HepG2 (cell line): Measurements from ENCODE around the gene PEX5. TPM values are rescaled to one million over a fixed set of nuclear protein-coding genes. Genes with fewer than 3 reads are reported as not detected.

ENCODE experiments used
- ASH2L ChIP-seq: fragments of 300-600, 200-600 bp; sonication (generic); IDR thresholded peaks from 2 replicates; pipeline ENCODE4 v1.7.0; 2017; ENCODE audit warnings: low read depth, mild to moderate bottlenecking, moderate library complexity, mixed read lengths, low read length; ENCODE audit not compliant: insufficient read length
- BCL3 ChIP-seq: sonication (generic); formaldehyde crosslinking; IDR thresholded peaks from 2 replicates; pipeline ENCODE4 v1.5.1; 2020; ENCODE audit warnings: mild to moderate bottlenecking, missing genetic modification reagents, moderate library complexity
- MZF1 ChIP-seq: sonication (generic); formaldehyde crosslinking; IDR thresholded peaks from 2 replicates; pipeline ENCODE4 v1.8.1; 2023; ENCODE audit warnings: mild to moderate bottlenecking, missing genetic modification reagents, borderline replicate concordance
- PCBP1 ChIP-seq: fragments of 200-400 bp; formaldehyde crosslinking; IDR thresholded peaks from 2 replicates; pipeline ENCODE4 v1.6.1; 2017; ENCODE audit warnings: mild to moderate bottlenecking, low read depth, low read length, borderline replicate concordance
- PITX1 ChIP-seq: sonication (generic); formaldehyde crosslinking; IDR thresholded peaks from 2 replicates; pipeline ENCODE4 v1.5.1; 2020; ENCODE audit warnings: mild to moderate bottlenecking, missing genetic modification reagents
- POLR2AphosphoS2 ChIP-seq: IDR thresholded peaks from 2 replicates; pipeline ENCODE4 v1.6.1; 2011; ENCODE audit warnings: low read depth, low read length, improper control_type of control experiment
- RFX5 ChIP-seq: IDR thresholded peaks from 2 replicates; pipeline ENCODE4 v1.6.1; 2011; ENCODE audit warnings: low read depth, low read length, improper control_type of control experiment
- SIN3A ChIP-seq: IDR thresholded peaks from 2 replicates; pipeline ENCODE4 v1.6.1; 2011; ENCODE audit warnings: low read depth, mild to moderate bottlenecking, control low read depth, low read length, borderline replicate concordance
- SIN3B ChIP-seq: fragments of 150-350 bp; IDR thresholded peaks from 2 replicates; pipeline ENCODE4 v1.6.1; 2014; ENCODE audit warnings: low read length
- TEF ChIP-seq: sonication (generic); formaldehyde crosslinking; IDR thresholded peaks from 2 replicates; pipeline ENCODE4 v1.5.0; 2020; ENCODE audit warnings: missing genetic modification reagents
- XRCC5 ChIP-seq: fragments of 200-400 bp; formaldehyde crosslinking; optimal IDR thresholded peaks from 2 replicates; pipeline ENCODE3; 2017; ENCODE audit warnings: mild to moderate bottlenecking, low read length
- ZNF138 ChIP-seq: sonication (generic); formaldehyde crosslinking; IDR thresholded peaks from 2 replicates; pipeline ENCODE4 v1.5.0; 2020; ENCODE audit warnings: mild to moderate bottlenecking, low read depth, missing genetic modification reagents
- ZNF230 ChIP-seq: sonication (generic); formaldehyde crosslinking; IDR thresholded peaks from 2 replicates; pipeline ENCODE4 v1.4.0; 2020; ENCODE audit warnings: mild to moderate bottlenecking, missing genetic modification reagents
- ZNF558 ChIP-seq: sonication (generic); formaldehyde crosslinking; IDR thresholded peaks from 2 replicates; pipeline ENCODE4 v1.9.0; 2022; ENCODE audit warnings: mild to moderate bottlenecking, missing genetic modification reagents, borderline replicate concordance
- ZNF687 ChIP-seq: sonication (generic); formaldehyde crosslinking; IDR thresholded peaks from 2 replicates; pipeline ENCODE4 v1.5.1; 2020; ENCODE audit warnings: mild to moderate bottlenecking, missing genetic modification reagents, moderate library complexity
- ZNF720 ChIP-seq: sonication (generic); formaldehyde crosslinking; IDR thresholded peaks from 2 replicates; pipeline ENCODE4 v1.4.0; 2020; ENCODE audit warnings: missing genetic modification reagents
- ZNF761 ChIP-seq: sonication (generic); formaldehyde crosslinking; conservative IDR thresholded peaks from 2 replicates; pipeline ENCODE4 v1.4.0; 2020; ENCODE audit warnings: mild to moderate bottlenecking, missing genetic modification reagents
- ZNF772 ChIP-seq: sonication (generic); formaldehyde crosslinking; IDR thresholded peaks from 2 replicates; pipeline ENCODE4 v1.5.0; 2020; ENCODE audit warnings: mild to moderate bottlenecking, missing genetic modification reagents
- polyA plus RNA-seq, 8 experiments: library from polyadenylated mRNA; depleted of rRNA in 3 of 8; stranded (reverse) in 7 of 8; unstranded in 1 of 8; fragments of >200 nt; fragmentation: Illumina TruSeq in 4 of 8; extraction: Trizol in 4 of 8; gene quantifications; 2 replicates each; pipeline versions ENCODE4 v1.2.1 to v1.2.3, GENCODE V29; 2011 to 2016; ENCODE audit warnings: low read depth in 4 of 8, missing spikeins in 1 of 8, mixed read lengths in 1 of 8; ENCODE audit not compliant: insufficient read depth in 1 of 8
- total RNA-seq, 5 experiments: library from RNA; depleted of rRNA; stranded (reverse); fragments of >200 nt; fragmentation: Illumina TruSeq; extraction: Trizol; gene quantifications; 2 replicates each; pipeline ENCODE4 v1.2.3, GENCODE V29; 2016; ENCODE audit warnings: low read depth in 1 of 5
- TF ChIP-seq, protein P1 (sequence below): IDR thresholded peaks from 2 replicates; pipeline ENCODE4 v1.6.1; 2016; ENCODE audit warnings: missing compliant biosample characterization, missing genetic modification reagents, borderline replicate concordance
- TF ChIP-seq, protein P2 (sequence below): sonication (generic); formaldehyde crosslinking; IDR thresholded peaks from 2 replicates; pipeline ENCODE4 v1.5.0; 2020; ENCODE audit warnings: missing genetic modification reagents

The PEX5 gene
- total and polyA plus RNA-seq, 2 of the 13 experiments (the other 11 are each of a cell fraction or from before 2014, with no cell fraction given): 16.4 to 29.0 TPM

GRCh38 chr12:7189398-7190267, at the start of gene PEX5 (continued):
- TF ChIP-seq ZNF687 (CRISPR knock-in tag) (peak; percentile 80), ZNF138 (CRISPR knock-in tag) (no peak), PITX1 (CRISPR knock-in tag) (no peak), ZNF720 (CRISPR knock-in tag) (no peak), ASH2L (peak; percentile 68), ZNF761 (CRISPR knock-in tag) (0 out of 2 replicates have a peak, but pooled peaks have one; percentile 39), ZNF772 (CRISPR knock-in tag) (0 out of 2 replicates have a peak, but pooled peaks have one; percentile 38), BCL3 (CRISPR knock-in tag) (no peak), MZF1 (no peak), ZNF558 (CRISPR knock-in tag) (0 out of 2 replicates have a peak, but pooled peaks have one; percentile 0), SIN3A (peak; percentile 37; the same call in 1 of the 2 replicates), POLR2AphosphoS2 (no peak), TEF (no peak), XRCC5 (peak; percentile 19), SIN3B (no peak), RFX5 (no peak), ZNF230 (CRISPR knock-in tag) (no peak; the same call in 1 of the 2 replicates), PCBP1 (peak; percentile 87)
- TF ChIP-seq, protein P1, sequence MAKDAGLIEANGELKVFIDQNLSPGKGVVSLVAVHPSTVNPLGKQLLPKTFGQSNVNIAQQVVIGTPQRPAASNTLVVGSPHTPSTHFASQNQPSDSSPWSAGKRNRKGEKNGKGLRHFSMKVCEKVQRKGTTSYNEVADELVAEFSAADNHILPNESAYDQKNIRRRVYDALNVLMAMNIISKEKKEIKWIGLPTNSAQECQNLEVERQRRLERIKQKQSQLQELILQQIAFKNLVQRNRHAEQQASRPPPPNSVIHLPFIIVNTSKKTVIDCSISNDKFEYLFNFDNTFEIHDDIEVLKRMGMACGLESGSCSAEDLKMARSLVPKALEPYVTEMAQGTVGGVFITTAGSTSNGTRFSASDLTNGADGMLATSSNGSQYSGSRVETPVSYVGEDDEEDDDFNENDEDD (CRISPR knock-in tag): no peak
- TF ChIP-seq, protein P2, sequence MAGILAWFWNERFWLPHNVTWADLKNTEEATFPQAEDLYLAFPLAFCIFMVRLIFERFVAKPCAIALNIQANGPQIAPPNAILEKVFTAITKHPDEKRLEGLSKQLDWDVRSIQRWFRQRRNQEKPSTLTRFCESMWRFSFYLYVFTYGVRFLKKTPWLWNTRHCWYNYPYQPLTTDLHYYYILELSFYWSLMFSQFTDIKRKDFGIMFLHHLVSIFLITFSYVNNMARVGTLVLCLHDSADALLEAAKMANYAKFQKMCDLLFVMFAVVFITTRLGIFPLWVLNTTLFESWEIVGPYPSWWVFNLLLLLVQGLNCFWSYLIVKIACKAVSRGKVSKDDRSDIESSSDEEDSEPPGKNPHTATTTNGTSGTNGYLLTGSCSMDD: no peak
